ENCODE data around the gene ARSG.
"Not testable (repeated sequence)": the region's sequence is repeated elsewhere in the genome, so short reads cannot be mapped to it uniquely, and the experiment has no call there.

The ARSG gene

GRCh38 chr17:68257934-68258333 lies 33.4 kb upstream of the ARSG start:
- Histone ChIP-seq H3K27ac (ENCODE audit: extremely low read depth, low read depth, low read length) (no peak overlapping the region), H3K36me3 (ENCODE audit: control insufficient read depth in 2 of 2, insufficient read depth in 1 of 2, low read length in 2 of 2) (peaks cover 24 to 45% of the 10 kb centered on the region in 2 experiments), H3K4me1 (ENCODE audit: control insufficient read depth, insufficient read depth, low read length) (no peaks in the 10 kb centered on the region), H3K4me3 (ENCODE audit: low read depth, low read length) (no peak overlapping the region), H3K9me3 (ENCODE audit: control insufficient read depth, insufficient read depth, low read depth, low read length) (no peaks in the 10 kb centered on the region)
- peak; percentile 64 for TF ChIP-seq ZNF629 (tag by site-specific recombination; IDR thresholded peaks at IDR 0.05)
- no peak for TF ChIP-seq SETDB1 (IDR thresholded peaks at IDR 0.05; ENCODE audit: insufficient read length, low read length)
- TF ChIP-seq, protein P1, sequence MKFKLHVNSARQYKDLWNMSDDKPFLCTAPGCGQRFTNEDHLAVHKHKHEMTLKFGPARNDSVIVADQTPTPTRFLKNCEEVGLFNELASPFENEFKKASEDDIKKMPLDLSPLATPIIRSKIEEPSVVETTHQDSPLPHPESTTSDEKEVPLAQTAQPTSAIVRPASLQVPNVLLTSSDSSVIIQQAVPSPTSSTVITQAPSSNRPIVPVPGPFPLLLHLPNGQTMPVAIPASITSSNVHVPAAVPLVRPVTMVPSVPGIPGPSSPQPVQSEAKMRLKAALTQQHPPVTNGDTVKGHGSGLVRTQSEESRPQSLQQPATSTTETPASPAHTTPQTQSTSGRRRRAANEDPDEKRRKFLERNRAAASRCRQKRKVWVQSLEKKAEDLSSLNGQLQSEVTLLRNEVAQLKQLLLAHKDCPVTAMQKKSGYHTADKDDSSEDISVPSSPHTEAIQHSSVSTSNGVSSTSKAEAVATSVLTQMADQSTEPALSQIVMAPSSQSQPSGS (tag by site-specific recombination; IDR thresholded peaks at IDR 0.05; ENCODE audit: low read depth), result peak; percentile 47; the same call in 1 of the 2 replicates
- TF ChIP-seq ZBTB21 (tag by site-specific recombination; IDR thresholded peaks at IDR 0.05), result peak; percentile 46; the same call in 1 of the 2 replicates
- 0 out of 2 replicates have a peak, but pooled peaks have one; percentile 19 for TF ChIP-seq ZBTB17 (tag by site-specific recombination; IDR thresholded peaks at IDR 0.05)
- TF ChIP-seq ZNF366 (tag by site-specific recombination; conservative IDR thresholded peaks at IDR 0.05), result peak; percentile 44; the same call in 1 of the 2 replicates
- 0 out of 2 replicates have a peak, but pooled peaks have one; percentile 46 for TF ChIP-seq ZEB2 (tag by site-specific recombination; IDR thresholded peaks at IDR 0.05)
- 0 out of 2 replicates have a peak, but pooled peaks have one; percentile 48 for TF ChIP-seq PRDM10 (tag by site-specific recombination; IDR thresholded peaks at IDR 0.05)
- TF ChIP-seq, protein P2, sequence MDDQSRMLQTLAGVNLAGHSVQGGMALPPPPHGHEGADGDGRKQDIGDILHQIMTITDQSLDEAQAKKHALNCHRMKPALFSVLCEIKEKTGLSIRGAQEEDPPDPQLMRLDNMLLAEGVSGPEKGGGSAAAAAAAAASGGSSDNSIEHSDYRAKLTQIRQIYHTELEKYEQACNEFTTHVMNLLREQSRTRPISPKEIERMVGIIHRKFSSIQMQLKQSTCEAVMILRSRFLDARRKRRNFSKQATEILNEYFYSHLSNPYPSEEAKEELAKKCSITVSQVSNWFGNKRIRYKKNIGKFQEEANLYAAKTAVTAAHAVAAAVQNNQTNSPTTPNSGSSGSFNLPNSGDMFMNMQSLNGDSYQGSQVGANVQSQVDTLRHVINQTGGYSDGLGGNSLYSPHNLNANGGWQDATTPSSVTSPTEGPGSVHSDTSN (CRISPR knock-in tag; IDR thresholded peaks at IDR 0.05), result no peak
- ChIA-PET POLR2A (interaction anchor here (2.2 kb wide), 1 partner anchor 10 kb away, joined by 6 read pairs; the partner anchor contains the start of gene AMZ2), CTCF (interaction anchor here (1.9 kb wide), 1 partner anchor 85 kb away, joined by 5 read pairs; no protein-coding TSS in a partner anchor)

- H3K27ac ChIP-seq (ENCODE audit: extremely low read depth, low read depth, low read length); H3K9me3 ChIP-seq (ENCODE audit: control insufficient read depth, insufficient read depth, low read depth, low read length); H3K4me3 ChIP-seq (ENCODE audit: low read depth, low read length); H3K4me1 ChIP-seq (ENCODE audit: control insufficient read depth, insufficient read depth, low read length): not testable (repeated sequence)
- ChIA-PET CTCF (interaction anchor here (1.9 kb wide), 1 partner anchor 86 kb away, joined by 5 read pairs; no protein-coding TSS in a partner anchor), POLR2A (interaction anchor here (2.2 kb wide), 1 partner anchor 11 kb away, joined by 6 read pairs; the partner anchor contains the start of gene AMZ2)
- H3K36me3 ChIP-seq (ENCODE audit: control insufficient read depth in 2 of 2, insufficient read depth in 1 of 2, low read length in 2 of 2), result peaks cover 15 to 34% of the 10 kb centered on the region in 2 experiments; a peak in 2 of 3 replicates
- TF ChIP-seq, protein P3, sequence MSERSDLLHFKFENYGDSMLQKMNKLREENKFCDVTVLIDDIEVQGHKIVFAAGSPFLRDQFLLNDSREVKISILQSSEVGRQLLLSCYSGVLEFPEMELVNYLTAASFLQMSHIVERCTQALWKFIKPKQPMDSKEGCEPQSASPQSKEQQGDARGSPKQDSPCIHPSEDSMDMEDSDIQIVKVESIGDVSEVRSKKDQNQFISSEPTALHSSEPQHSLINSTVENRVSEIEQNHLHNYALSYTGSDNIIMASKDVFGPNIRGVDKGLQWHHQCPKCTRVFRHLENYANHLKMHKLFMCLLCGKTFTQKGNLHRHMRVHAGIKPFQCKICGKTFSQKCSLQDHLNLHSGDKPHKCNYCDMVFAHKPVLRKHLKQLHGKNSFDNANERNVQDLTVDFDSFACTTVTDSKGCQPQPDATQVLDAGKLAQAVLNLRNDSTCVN (tag by site-specific recombination; optimal IDR thresholded peaks at IDR 0.05), result peak; percentile 40
- peak; percentile 72; the same call in 1 of the 2 replicates for TF ChIP-seq ZBTB20 (tag by site-specific recombination; IDR thresholded peaks at IDR 0.05)
- TF ChIP-seq ZNF335 (tag by site-specific recombination; conservative IDR thresholded peaks at IDR 0.05), result peak; percentile 62
- peak; percentile 86 for TF ChIP-seq SCRT2 (tag by site-specific recombination; IDR thresholded peaks at IDR 0.05)
Observed at GRCh38 chr17:68258890-68259647, 32.2 kb upstream of the ARSG start.

- H3K27ac ChIP-seq (ENCODE audit: extremely low read depth, low read depth, low read length); H3K4me3 ChIP-seq (ENCODE audit: low read depth, low read length); H3K9me3 ChIP-seq (ENCODE audit: control insufficient read depth, insufficient read depth, low read depth, low read length); H3K4me1 ChIP-seq (ENCODE audit: control insufficient read depth, insufficient read depth, low read length): not testable (repeated sequence)
- peaks cover 15 to 29% of the 10 kb centered on the region in 2 experiments; a peak in 2 of 3 replicates for H3K36me3 ChIP-seq (ENCODE audit: control insufficient read depth in 2 of 2, insufficient read depth in 1 of 2, low read length in 2 of 2)
- POLR2A ChIA-PET, result interaction anchor here (2.2 kb wide), 1 partner anchor 12 kb away, joined by 6 read pairs; the partner anchor contains the start of gene AMZ2
- CTCF ChIA-PET, result interaction anchor here (0.7 kb wide), 1 partner anchor 121 kb away, joined by 3 read pairs; no protein-coding TSS in a partner anchor
Observed at GRCh38 chr17:68259648-68259951, 31.7 kb upstream of the ARSG start.
